GM23338 (cell line): ENCODE data around the gene OTOG. TPM values are rescaled to one million over a fixed set of nuclear protein-coding genes. Genes with fewer than 3 reads are reported as not detected.

Source experiments
- ATAC-seq: fragments of 200-7000 bp; cut with Tn5 transposase; 3 replicates; pipeline ENCODE4 v1.9.1; 2020
- DNase-seq: peaks from one replicate; pipeline ENCODE4 v3.0.0-alpha.2; 2015; ENCODE audit warnings: low spot score
- H2AFZ ChIP-seq: fragments of 200-600 bp; sonication (generic); 2 replicates; pipeline ENCODE4 v1.8.0; 2016; ENCODE audit warnings: antibody characterized with exemption, mild to moderate bottlenecking, moderate library complexity
- H3F3A ChIP-seq: fragments of 200-600 bp; sonication (generic); replicated peaks from 2 replicates; pipeline ENCODE4 v1.8.0; 2017; ENCODE audit warnings: antibody characterized with exemption, mixed run types, low read depth
- H3K27ac ChIP-seq: fragments of 200-600 bp; sonication (generic); 2 replicates; pipeline ENCODE4 v1.6.1; 2016; ENCODE audit warnings: low read depth
- H3K27me3 ChIP-seq: fragments of 200-600 bp; sonication (generic); 2 replicates; pipeline ENCODE4 v1.8.0; 2016; ENCODE audit warnings: mild to moderate bottlenecking, mixed run types, moderate library complexity; ENCODE audit not compliant: insufficient read depth
- H3K36me3 ChIP-seq: fragments of 200-600 bp; sonication (generic); 2 replicates; pipeline ENCODE4 v1.8.0; 2016; ENCODE audit warnings: mild to moderate bottlenecking; ENCODE audit not compliant: insufficient read depth
- H3K4me1 ChIP-seq: fragments of 200-600 bp; sonication (generic); 2 replicates; pipeline ENCODE4 v1.8.0; 2016; ENCODE audit warnings: mild to moderate bottlenecking, moderate library complexity; ENCODE audit not compliant: insufficient read depth
- H3K4me2 ChIP-seq: fragments of 200-600 bp; sonication (generic); 2 replicates; pipeline ENCODE4 v1.7.1; 2017; ENCODE audit warnings: mixed run types
- H3K4me3 ChIP-seq: fragments of 200-600 bp; sonication (generic); 2 replicates; pipeline ENCODE4 v1.6.1; 2016; ENCODE audit warnings: mixed run types
- H3K79me2 ChIP-seq: fragments of 200-600 bp; sonication (generic); replicated peaks from 2 replicates; pipeline ENCODE4 v1.8.0; 2017; ENCODE audit warnings: mild to moderate bottlenecking; ENCODE audit not compliant: insufficient read depth
- H3K9me2 ChIP-seq: fragments of 200-600 bp; sonication (generic); 2 replicates; pipeline ENCODE4 v1.8.0; 2017; ENCODE audit not compliant: insufficient read depth
- H4K20me1 ChIP-seq: fragments of 200-600 bp; sonication (generic); replicated peaks from 2 replicates; pipeline ENCODE4 v1.8.0; 2017; ENCODE audit warnings: mild to moderate bottlenecking; ENCODE audit not compliant: insufficient read depth
- H3K27ac Mint-ChIP-seq: 2 replicates; pipeline ENCODE4 v1.8.0; 2020; ENCODE audit warnings: inconsistent platforms, mild to moderate bottlenecking, moderate library complexity, mixed read lengths
- H3K27me3 Mint-ChIP-seq: 3 replicates; pipeline ENCODE4 v1.8.0; 2022; ENCODE audit warnings: low read depth, mild to moderate bottlenecking, moderate library complexity, mixed read lengths, inconsistent platforms; ENCODE audit not compliant: insufficient read depth, poor library complexity
- H3K36me3 Mint-ChIP-seq: 3 replicates; pipeline ENCODE4 v1.8.0; 2021; ENCODE audit warnings: low read depth, mild to moderate bottlenecking, inconsistent platforms, moderate library complexity, mixed read lengths
- H3K4me1 Mint-ChIP-seq: 3 replicates; pipeline ENCODE4 v1.8.0; 2020; ENCODE audit warnings: mild to moderate bottlenecking, inconsistent platforms, mixed read lengths
- H3K4me3 Mint-ChIP-seq: 3 replicates; pipeline ENCODE4 v1.8.0; 2021; ENCODE audit warnings: moderate library complexity, mild to moderate bottlenecking, inconsistent platforms, mixed read lengths
- H3K9me3 Mint-ChIP-seq: 3 replicates; pipeline ENCODE4 v1.8.0; 2020; ENCODE audit warnings: moderate library complexity, mild to moderate bottlenecking, inconsistent platforms, mixed read lengths
- CREB1 ChIP-seq: fragments of 250-450 bp; sonication (Bioruptor Pico); IDR thresholded peaks from 2 replicates; pipeline ENCODE4 v1.5.0; 2020; ENCODE audit warnings: low read depth, mild to moderate bottlenecking, moderate library complexity
- CTCF ChIP-seq, 2 experiments: fragments of 200-600 bp in 1 of 2; sonication (generic) in 1 of 2; conservative IDR thresholded peaks; 2 replicates each; pipeline versions ENCODE4 v1.5.1 to v1.6.1; 2016 to 2017; ENCODE audit warnings: antibody characterized with exemption in 2 of 2, low read depth in 2 of 2, mild to moderate bottlenecking in 2 of 2, moderate library complexity in 1 of 2
- ETS1 ChIP-seq: IDR thresholded peaks from 2 replicates; pipeline ENCODE4 v1.6.1; 2016; ENCODE audit warnings: antibody characterized with exemption
- EZH2 ChIP-seq: fragments of 200-600 bp; sonication (generic); IDR thresholded peaks from one replicate; pipeline ENCODE4 v1.8.0; 2017; ENCODE audit warnings: antibody characterized with exemption, mild to moderate bottlenecking, low read depth; ENCODE audit not compliant: unreplicated experiment
- EZH2phosphoT487 ChIP-seq: fragments of 200-600 bp; sonication (generic); IDR thresholded peaks from one replicate; pipeline ENCODE4 v1.8.1; 2018; ENCODE audit warnings: antibody characterized with exemption; ENCODE audit not compliant: unreplicated experiment
- POLR2AphosphoS5 ChIP-seq: IDR thresholded peaks from 2 replicates; pipeline ENCODE4 v1.6.1; 2016; ENCODE audit warnings: antibody characterized with exemption, low read depth
- STAT1 ChIP-seq: IDR thresholded peaks from one replicate; pipeline ENCODE4 v1.6.1; 2016; ENCODE audit warnings: antibody characterized with exemption; ENCODE audit not compliant: unreplicated experiment
- ZNF114 ChIP-seq: fragments of 250-450 bp; sonication (Bioruptor Pico); IDR thresholded peaks from 2 replicates; pipeline ENCODE4 v1.5.0; 2020; ENCODE audit warnings: mild to moderate bottlenecking, moderate library complexity
- ZNF331 ChIP-seq: fragments of 250-450 bp; sonication (Bioruptor Pico); IDR thresholded peaks from 2 replicates; pipeline ENCODE4 v1.5.0; 2020; ENCODE audit warnings: low read depth, mild to moderate bottlenecking, moderate library complexity
- ZNF462 ChIP-seq: fragments of 250-450 bp; sonication (Bioruptor Pico); IDR thresholded peaks from 2 replicates; pipeline ENCODE4 v1.5.0; 2020; ENCODE audit warnings: mild to moderate bottlenecking, moderate library complexity
- polyA plus RNA-seq: library from polyadenylated mRNA; unstranded; fragments of >200 nt; fragmentation: Nextera tagmentation; extraction: Ambion mirVana; gene quantifications from 2 replicates; pipeline ENCODE4 v1.2.1, GENCODE V29; 2016
- total RNA-seq: library from RNA; depleted of rRNA; stranded (reverse); fragments of >200 nt; shearing (Covaris generic); gene quantifications from 2 replicates; pipeline ENCODE4 v1.2.3, GENCODE V29; 2014

The OTOG gene
- total and polyA plus RNA-seq, 2 experiments from 2014 or later: 0.40 to 0.52 TPM

DNA sequence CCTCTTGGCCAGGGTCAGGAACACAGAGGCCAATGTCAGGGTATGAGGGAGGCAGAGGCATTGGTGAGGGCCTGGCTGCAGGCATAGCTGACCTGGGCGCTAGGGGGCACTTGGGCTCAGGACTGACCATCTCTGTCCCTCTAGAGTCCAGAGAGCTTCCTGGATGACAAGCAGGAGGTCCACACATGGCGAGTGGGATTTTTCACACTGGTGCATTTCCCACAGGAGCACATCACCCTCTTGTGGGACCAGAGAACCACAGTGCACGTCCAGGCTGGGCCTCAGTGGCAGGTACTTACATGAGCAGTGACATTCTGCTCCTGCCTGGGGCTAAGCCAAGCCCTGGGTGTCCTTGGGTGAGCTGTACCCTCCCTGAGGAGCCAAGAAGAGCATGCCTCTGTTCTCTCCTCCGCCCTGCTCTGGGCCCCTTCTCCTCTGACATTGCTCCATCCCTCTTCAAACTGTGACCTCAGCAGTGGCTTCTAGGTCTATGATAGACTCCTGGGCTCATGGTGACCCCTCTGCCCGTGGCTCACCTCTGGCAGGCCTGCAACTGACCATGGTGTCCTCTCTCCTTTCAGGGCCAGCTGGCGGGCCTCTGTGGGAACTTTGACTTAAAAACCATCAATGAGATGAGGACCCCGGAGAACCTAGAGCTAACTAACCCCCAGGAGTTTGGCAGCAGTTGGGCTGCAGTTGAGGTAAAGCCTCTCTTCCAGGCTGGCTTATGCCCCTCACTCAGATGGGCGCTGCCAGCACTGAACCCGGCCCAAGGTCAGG lies 46.6 kb downstream of the OTOG start (continued):
- TF ChIP-seq CTCF (conservative IDR thresholded peaks at IDR 0.05; ENCODE audit: low read depth in 2 of 2) (no peak), STAT1 (no peak)

DNA sequence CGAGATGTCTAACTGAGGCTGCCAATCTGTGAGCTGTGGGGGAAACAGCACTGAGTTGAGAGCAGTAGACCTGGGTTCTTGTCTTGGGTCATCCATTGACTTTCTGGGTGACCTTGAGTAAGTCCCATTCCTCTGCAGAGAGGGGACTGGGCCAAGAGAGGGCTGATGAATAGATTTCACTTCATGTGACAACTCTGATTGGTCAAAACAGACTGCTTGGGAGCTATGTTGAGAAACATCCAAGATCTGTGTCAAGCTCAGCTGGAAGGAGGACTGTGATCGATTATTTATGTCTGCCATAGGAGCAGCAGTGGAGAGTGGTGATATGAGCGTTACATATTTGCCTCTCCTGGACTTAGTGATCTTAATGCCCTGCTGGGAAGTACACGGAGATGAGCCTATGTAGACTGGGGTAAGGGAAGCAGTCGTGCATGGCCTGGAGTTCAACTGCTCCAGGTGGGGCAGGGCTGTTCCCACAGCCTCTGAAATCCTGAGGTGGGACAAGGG lies 47.7 kb downstream of the OTOG start:
- no peak overlapping the region for H3K4me3 Mint-ChIP-seq
- no peak for ATAC-seq
- Histone ChIP-seq H3F3A (no peaks in the 10 kb centered on the region), H4K20me1 (no peaks in the 10 kb centered on the region), H3K27me3 (no peaks in the 10 kb centered on the region), H3K9me2 (no peaks in the 10 kb centered on the region), H3K79me2 (no peaks in the 10 kb centered on the region), H3K27ac (no peak overlapping the region), H3K4me1 (no peaks in the 10 kb centered on the region), H3K4me2 (no peak overlapping the region), H2AFZ (no peak overlapping the region), H3K4me3 (no peak overlapping the region), H3K36me3 (no peaks in the 10 kb centered on the region)
- TF ChIP-seq ZNF114 (CRISPR knock-in tag) (no peak), ZNF331 (CRISPR knock-in tag) (no peak), CREB1 (CRISPR knock-in tag) (no peak), POLR2AphosphoS5 (no peak), STAT1 (no peak), ETS1 (no peak), EZH2phosphoT487 (no peak), EZH2 (no peak), ZNF462 (CRISPR knock-in tag) (no peak)
- DNase-seq: no peak
- peaks cover 3% of the 10 kb centered on the region; the same call in 1 of the 3 replicates for H3K9me3 Mint-ChIP-seq
- H3K4me1 Mint-ChIP-seq: no peaks in the 10 kb centered on the region
- H3K27me3 Mint-ChIP-seq: peaks cover 9% of the 10 kb centered on the region
- peaks cover 3% of the 10 kb centered on the region; the same call in 1 of the 3 replicates for H3K36me3 Mint-ChIP-seq
- no peak overlapping the region for H3K27ac Mint-ChIP-seq
